ENCODE data around the gene MYO5C. TPM values are rescaled to one million over a fixed set of nuclear protein-coding genes. Genes with fewer than 3 reads are reported as not detected.

The MYO5C gene
- total RNA-seq, 1 donor from 2014 or later: 16.3 TPM

Small RNA genes lying within 50 kb of the gene (microRNA-seq; reads per million reads assigned to microRNA genes)
- not detected for gene MIR1266

Other genes with a start within 250 kb of the MYO5C start
- not detected for gene BCL2L10, start 183.0 kb downstream of the MYO5C start, total RNA-seq
- 12.8 TPM for gene GNB5, start 104.4 kb downstream of the MYO5C start, total RNA-seq
- 30.2 TPM for gene MYO5A, start 233.1 kb upstream of the MYO5C start, total RNA-seq